Ovary (tissue), 9 donors: ENCODE measurements around the gene SRCAP. TPM values are rescaled to one million over a fixed set of nuclear protein-coding genes. Genes with fewer than 3 reads are reported as not detected.

ENCODE experiments used
- DNase-seq, 5 donors: peaks; one replicate each; pipeline ENCODE4 v3.0.0-alpha.2; 2019 to 2020
- H3K27ac ChIP-seq, 2 donors: fragments of 200-600 bp; one replicate each; pipeline versions ENCODE4 v1.5.1 to v1.8.0; 2019 to 2022
- H3K27me3 ChIP-seq: fragments of 200-600 bp; one replicate; pipeline ENCODE4 v1.8.0; 2022
- H3K36me3 ChIP-seq: fragments of 200-600 bp; sonication (generic); one replicate; pipeline ENCODE4 v1.5.1; 2019
- H3K4me1 ChIP-seq: one replicate; pipeline ENCODE4 v1.8.1; 2013; ENCODE audit warnings: mild to moderate bottlenecking, moderate library complexity; ENCODE audit not compliant: insufficient read depth
- H3K4me3 ChIP-seq: fragments of 200-600 bp; sonication (generic); one replicate; pipeline ENCODE4 v1.5.1; 2017
- H3K9me3 ChIP-seq, 2 donors: fragments of 200-600 bp in 1 of 2; sonication (generic) in 1 of 2; one replicate each; pipeline versions ENCODE4 v1.5.1 to v1.8.1; 2013 to 2019; ENCODE audit warnings: mild to moderate bottlenecking in 1 of 2, moderate library complexity in 1 of 2
- EP300 ChIP-seq: sonication (generic); formaldehyde crosslinking; IDR thresholded peaks from one replicate; pipeline ENCODE4 v1.6.1; 2017; ENCODE audit warnings: antibody characterized with exemption
- POLR2A ChIP-seq: fragments of 450-650 bp; IDR thresholded peaks from one replicate; pipeline ENCODE4 v1.6.1; 2017; ENCODE audit warnings: antibody characterized with exemption, mild to moderate bottlenecking, moderate library complexity
- WGBS, 3 donors: extraction: QIAGEN DNeasy Blood & Tissue Kit in 1 of 3; methylation state at CpG; one replicate each; pipeline versions ENCODE4 v1.1.5 to v1.1.7; 2013 to 2017; 5-methylcytosine and 5-hydroxymethylcytosine counted together
- intact Hi-C, 4 donors: fragments of 100-400 bp; cut with DNase I; formaldehyde crosslinking; loops; one replicate each; pipeline versions ENCODE4 v1.11.0 to v1.15.1; 2022 to 2023
- polyA plus RNA-seq, 2 donors: library from polyadenylated mRNA; stranded (reverse); fragments of 200-250 nt in 1 of 2; fragments of 350-450 nt in 1 of 2; fragmentation: Illumina TruSeq in 1 of 2; extraction: RNeasy Lipid Tissue Mini Kit (QIAGEN cat#74804) in 1 of 2; gene quantifications; one replicate each; pipeline ENCODE4 v1.2.3, GENCODE V29; 2013 to 2014
- total RNA-seq, 7 donors: library from RNA; depleted of rRNA in 2 of 7; stranded (reverse); fragments of >200 nt in 2 of 7; fragmentation: NEBNext Ultra II Directional in 3 of 7; extraction: Animal tissue kit (Norgen Biotek cat#: 25700) in 3 of 7; gene quantifications; one replicate each; pipeline versions ENCODE4 v1.1.0 to v1.2.4, GENCODE V29; 2016 to 2023
- TF ChIP-seq, protein P1 (sequence below), 3 donors: fragments of 450-650 bp in 2 of 3; fragments of 200-600 bp in 1 of 3; IDR thresholded peaks; one replicate each; pipeline versions ENCODE4 v1.5.1 to v1.8.0; 2016 to 2022; ENCODE audit warnings: antibody characterized with exemption in 3 of 3, mild to moderate bottlenecking in 1 of 3
- donor health status: DM: no; HTN: no; CAD: no; lungs with moderate emphysema.
- donor health status: DM: no; HTN: no; CAD: no.
- donor health status: Bipolar disorder and iron deficiency.
- donor health status: DM: yes; HTN: yes; CAD: no.
- donor health status: DM: no; HTN: no; CAD: no.
- donor health status: DM: yes; HTN: yes; CAD: no.

Gene SRCAP
- total and polyA plus RNA-seq, 9 donors: 11.4 to 73.1 (median 46.1) TPM

DNA sequence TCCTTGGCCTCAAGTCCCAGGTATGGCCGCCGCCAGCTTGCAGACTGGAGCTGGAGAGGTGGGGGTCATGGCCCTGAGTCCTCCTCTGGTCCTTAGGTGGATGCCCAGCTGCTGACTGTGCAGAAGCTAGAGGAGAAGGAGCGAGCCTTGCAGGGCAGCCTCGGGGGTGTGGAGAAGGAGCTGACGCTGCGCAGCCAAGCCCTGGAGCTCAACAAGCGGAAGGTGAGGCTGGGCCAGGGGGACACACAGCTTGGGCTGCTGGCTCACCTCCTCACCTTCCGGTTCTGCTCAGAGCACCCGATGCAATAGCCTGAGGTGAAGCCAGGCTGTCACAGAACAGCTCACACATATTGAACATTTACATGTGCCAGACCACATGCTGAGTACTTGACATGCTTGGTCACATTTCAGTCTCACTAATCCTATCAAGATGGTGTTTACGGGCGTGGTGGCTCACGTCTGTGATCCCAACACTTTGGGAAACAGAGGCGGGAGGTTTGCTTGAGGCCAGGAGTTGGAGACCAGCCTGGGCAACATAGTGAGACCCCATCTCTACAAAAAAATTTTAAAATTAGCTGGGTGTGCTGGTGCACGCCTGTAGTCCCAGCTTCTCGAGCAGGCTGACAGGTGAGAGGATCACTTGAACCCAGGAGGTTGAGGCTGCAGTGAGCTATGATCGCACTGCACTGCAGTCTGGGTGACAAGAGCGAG is 70.6 kb downstream of the SRCAP start:
- intact Hi-C loops: no loop called here
- no peak overlapping the region for H3K27ac ChIP-seq
- H3K27me3 ChIP-seq: no peaks in the 10 kb centered on the region
- no peak overlapping the region for H3K4me3 ChIP-seq
- H3K9me3 ChIP-seq: no peaks in the 10 kb centered on the region
- 91 to 93% (median 92%) methylated on average over 17 of the region's 17 CpGs for WGBS, 3 donors
- TF ChIP-seq EP300 (no peak), POLR2A (no peak)
- TF ChIP-seq, protein P1, sequence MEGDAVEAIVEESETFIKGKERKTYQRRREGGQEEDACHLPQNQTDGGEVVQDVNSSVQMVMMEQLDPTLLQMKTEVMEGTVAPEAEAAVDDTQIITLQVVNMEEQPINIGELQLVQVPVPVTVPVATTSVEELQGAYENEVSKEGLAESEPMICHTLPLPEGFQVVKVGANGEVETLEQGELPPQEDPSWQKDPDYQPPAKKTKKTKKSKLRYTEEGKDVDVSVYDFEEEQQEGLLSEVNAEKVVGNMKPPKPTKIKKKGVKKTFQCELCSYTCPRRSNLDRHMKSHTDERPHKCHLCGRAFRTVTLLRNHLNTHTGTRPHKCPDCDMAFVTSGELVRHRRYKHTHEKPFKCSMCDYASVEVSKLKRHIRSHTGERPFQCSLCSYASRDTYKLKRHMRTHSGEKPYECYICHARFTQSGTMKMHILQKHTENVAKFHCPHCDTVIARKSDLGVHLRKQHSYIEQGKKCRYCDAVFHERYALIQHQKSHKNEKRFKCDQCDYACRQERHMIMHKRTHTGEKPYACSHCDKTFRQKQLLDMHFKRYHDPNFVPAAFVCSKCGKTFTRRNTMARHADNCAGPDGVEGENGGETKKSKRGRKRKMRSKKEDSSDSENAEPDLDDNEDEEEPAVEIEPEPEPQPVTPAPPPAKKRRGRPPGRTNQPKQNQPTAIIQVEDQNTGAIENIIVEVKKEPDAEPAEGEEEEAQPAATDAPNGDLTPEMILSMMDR (IDR thresholded peaks at IDR 0.05): no peak
- H3K36me3 ChIP-seq: no peaks in the 10 kb centered on the region
- H3K4me1 ChIP-seq: no peaks in the 10 kb centered on the region
- peak in 2 of 5 donors; percentile 16 to 35 for DNase-seq

DNA sequence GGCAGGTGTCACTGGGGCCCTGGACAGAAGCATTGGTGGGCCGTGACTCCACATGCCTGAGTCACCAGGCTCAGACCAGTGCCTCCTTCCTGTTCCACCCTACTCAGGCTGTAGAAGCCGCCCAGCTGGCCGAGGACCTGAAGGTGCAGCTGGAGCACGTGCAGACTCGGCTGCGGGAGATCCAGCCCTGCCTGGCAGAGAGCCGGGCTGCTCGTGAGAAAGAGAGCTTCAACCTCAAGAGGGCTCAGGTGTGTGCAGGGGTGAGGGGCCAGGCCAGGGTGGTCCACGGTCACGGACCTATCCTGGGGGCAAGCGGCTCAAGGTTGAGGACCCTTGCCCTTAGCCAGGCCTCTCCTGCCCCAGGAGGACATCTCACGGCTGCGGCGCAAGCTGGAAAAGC is 72.8 kb downstream of the SRCAP start:
- H3K27ac ChIP-seq: no peak overlapping the region
- intact Hi-C loops: no loop called here
- peaks cover 7% of the 10 kb centered on the region for H3K4me1 ChIP-seq
- DNase-seq: peak in 1 of 5 donors; percentile 30
- WGBS, 3 donors: 78 to 86% (median 85%) methylated on average over 13 to 14 of the region's 14 CpGs
- no peaks in the 10 kb centered on the region for H3K36me3 ChIP-seq
- TF ChIP-seq POLR2A: no peak
- TF ChIP-seq, protein P1 (IDR thresholded peaks at IDR 0.05): no peak
- no peak for TF ChIP-seq EP300
- H3K9me3 ChIP-seq: no peaks in the 10 kb centered on the region
- H3K27me3 ChIP-seq: no peaks in the 10 kb centered on the region
- no peak overlapping the region for H3K4me3 ChIP-seq

DNA sequence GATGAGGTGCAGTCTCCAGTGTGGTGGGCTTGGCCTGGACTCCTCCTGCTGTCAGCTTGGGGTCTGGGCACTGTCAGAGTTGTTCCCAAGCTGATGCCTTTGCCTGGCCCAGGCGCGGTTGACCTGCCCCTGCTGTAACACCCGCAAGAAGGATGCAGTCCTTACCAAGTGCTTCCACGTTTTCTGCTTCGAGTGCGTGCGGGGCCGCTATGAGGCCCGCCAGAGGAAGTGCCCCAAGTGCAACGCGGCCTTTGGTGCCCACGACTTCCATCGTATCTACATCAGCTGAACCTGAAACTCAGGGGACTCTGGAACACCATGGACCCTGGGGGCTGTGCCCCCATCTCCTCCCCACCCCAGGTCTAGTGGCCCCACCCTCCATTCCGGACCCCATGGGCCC is 74.9 kb downstream of the SRCAP start:
- 81 to 87% (median 86%) methylated on average over 14 of the region's 14 CpGs for WGBS, 3 donors
- no peak for DNase-seq
- no peak for TF ChIP-seq EP300
- TF ChIP-seq, protein P1 (IDR thresholded peaks at IDR 0.05): no peak
- TF ChIP-seq POLR2A: no peak
- Histone ChIP-seq H3K27me3 (no peaks in the 10 kb centered on the region), H3K9me3 (no peaks in the 10 kb centered on the region), H3K36me3 (no peaks in the 10 kb centered on the region), H3K27ac (no peak overlapping the region), H3K4me3 (no peak overlapping the region), H3K4me1 (peaks cover 7% of the 10 kb centered on the region)
- intact Hi-C loops: no loop called here

DNA sequence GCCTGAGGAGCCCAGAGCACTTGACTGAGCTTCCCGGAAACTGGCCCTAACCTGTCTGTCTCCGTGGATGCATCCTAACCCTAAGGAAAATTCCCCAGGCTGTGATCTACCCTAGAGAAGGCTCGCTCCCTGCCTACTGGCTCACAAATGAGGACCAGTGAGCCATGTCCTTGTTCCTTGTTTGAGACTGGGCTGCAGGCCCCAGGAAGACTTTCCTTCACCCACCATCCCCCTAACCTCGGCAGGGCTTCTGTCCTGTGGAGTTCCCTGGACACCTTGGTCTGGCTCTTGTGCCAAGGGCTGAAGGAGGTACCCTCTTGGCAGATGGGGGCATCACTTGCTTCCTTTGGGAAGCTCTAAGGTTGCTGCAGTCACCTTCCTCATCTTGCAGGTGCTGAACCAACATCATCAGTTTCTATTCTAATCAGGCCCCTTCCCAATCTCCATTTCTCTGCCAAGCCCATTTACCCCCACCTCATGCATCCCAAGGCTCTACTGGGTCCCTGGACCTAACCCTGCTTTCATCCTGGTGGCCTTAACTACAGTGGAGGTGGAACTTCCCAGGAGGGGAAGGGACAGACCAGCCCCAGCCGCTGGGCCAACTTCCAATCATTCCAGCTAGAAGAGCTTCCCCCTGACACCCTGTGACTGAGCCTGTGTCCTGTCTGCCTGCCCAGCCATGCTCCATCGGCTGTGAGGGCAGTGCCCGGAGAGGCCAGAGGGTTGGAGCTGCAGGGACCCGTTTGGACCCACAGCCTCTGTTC is 75.6 kb downstream of the SRCAP start:
- no peak for DNase-seq
- intact Hi-C loops: no loop called here
- Histone ChIP-seq H3K27me3 (no peaks in the 10 kb centered on the region), H3K36me3 (no peaks in the 10 kb centered on the region), H3K4me1 (peaks cover 7% of the 10 kb centered on the region), H3K4me3 (peak overlapping the region; percentile 58), H3K27ac (peak overlapping the region in 1 of 2 donors; percentile 73), H3K9me3 (no peaks in the 10 kb centered on the region)
- WGBS, 3 donors: 42% methylated on average over 8 of the region's 8 CpGs
- TF ChIP-seq, protein P1 (IDR thresholded peaks at IDR 0.05): no peak
- TF ChIP-seq POLR2A: no peak
- no peak for TF ChIP-seq EP300
